Osteocyte (in vitro differentiated cells): ENCODE data around the gene THRB. TPM values are rescaled to one million over a fixed set of nuclear protein-coding genes. Genes with fewer than 3 reads are reported as not detected.
A peak's percentile ranks its signal among the peaks of the same experiment; 100 is the strongest.

Experiments
- DNase-seq: peaks from one replicate; pipeline ENCODE4 v3.0.0; 2021; ENCODE audit warnings: mixed read lengths; ENCODE audit not compliant: unreplicated experiment; ENCODE audit errors: extremely low spot score
- H3K27ac Mint-ChIP-seq: one replicate; pipeline ENCODE4 v1.8.0; 2021; ENCODE audit warnings: mild to moderate bottlenecking, mixed read lengths; ENCODE audit not compliant: unreplicated experiment
- H3K27me3 Mint-ChIP-seq: one replicate; pipeline ENCODE4 v1.8.0; 2021; ENCODE audit warnings: mixed read lengths; ENCODE audit not compliant: unreplicated experiment
- H3K36me3 Mint-ChIP-seq: one replicate; pipeline ENCODE4 v1.8.0; 2021; ENCODE audit warnings: mixed read lengths; ENCODE audit not compliant: unreplicated experiment
- H3K4me1 Mint-ChIP-seq: one replicate; pipeline ENCODE4 v1.8.0; 2021; ENCODE audit warnings: mixed read lengths; ENCODE audit not compliant: unreplicated experiment
- H3K4me3 Mint-ChIP-seq: one replicate; pipeline ENCODE4 v1.8.0; 2021; ENCODE audit warnings: mild to moderate bottlenecking, moderate library complexity, mixed read lengths; ENCODE audit not compliant: unreplicated experiment
- H3K9me3 Mint-ChIP-seq: one replicate; pipeline ENCODE4 v1.8.0; 2021; ENCODE audit warnings: mixed read lengths; ENCODE audit not compliant: unreplicated experiment
- total RNA-seq: library from RNA; stranded (reverse); gene quantifications from 2 replicates; pipeline ENCODE4 v1.2.1, GENCODE V29; 2021
- TF ChIP-seq, protein P1 (sequence below): fragments of 200-600 bp; sonication (generic); IDR thresholded peaks from 2 replicates; pipeline ENCODE4 v1.5.0; 2021; ENCODE audit warnings: antibody characterized with exemption, mild to moderate bottlenecking, moderate library complexity

Gene THRB
- total RNA-seq, 1 donor from 2014 or later = 4.6 TPM

- Mint-ChIP-seq H3K36me3 (peaks cover 4% of the 10 kb centered on the region), H3K27me3 (no peaks in the 10 kb centered on the region), H3K4me1 (peaks cover 48% of the 10 kb centered on the region), H3K27ac (no peak overlapping the region), H3K9me3 (peaks cover 11% of the 10 kb centered on the region), H3K4me3 (no peak overlapping the region)
- TF ChIP-seq, protein P1, sequence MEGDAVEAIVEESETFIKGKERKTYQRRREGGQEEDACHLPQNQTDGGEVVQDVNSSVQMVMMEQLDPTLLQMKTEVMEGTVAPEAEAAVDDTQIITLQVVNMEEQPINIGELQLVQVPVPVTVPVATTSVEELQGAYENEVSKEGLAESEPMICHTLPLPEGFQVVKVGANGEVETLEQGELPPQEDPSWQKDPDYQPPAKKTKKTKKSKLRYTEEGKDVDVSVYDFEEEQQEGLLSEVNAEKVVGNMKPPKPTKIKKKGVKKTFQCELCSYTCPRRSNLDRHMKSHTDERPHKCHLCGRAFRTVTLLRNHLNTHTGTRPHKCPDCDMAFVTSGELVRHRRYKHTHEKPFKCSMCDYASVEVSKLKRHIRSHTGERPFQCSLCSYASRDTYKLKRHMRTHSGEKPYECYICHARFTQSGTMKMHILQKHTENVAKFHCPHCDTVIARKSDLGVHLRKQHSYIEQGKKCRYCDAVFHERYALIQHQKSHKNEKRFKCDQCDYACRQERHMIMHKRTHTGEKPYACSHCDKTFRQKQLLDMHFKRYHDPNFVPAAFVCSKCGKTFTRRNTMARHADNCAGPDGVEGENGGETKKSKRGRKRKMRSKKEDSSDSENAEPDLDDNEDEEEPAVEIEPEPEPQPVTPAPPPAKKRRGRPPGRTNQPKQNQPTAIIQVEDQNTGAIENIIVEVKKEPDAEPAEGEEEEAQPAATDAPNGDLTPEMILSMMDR = no peak
- no peak for DNase-seq
Measured at GRCh38 chr3:24294150-24294549, 200.5 kb downstream of the THRB start.

GRCh38 chr3:24291646-24292045, 203.0 kb downstream of the THRB start:
- TF ChIP-seq, protein P1 = no peak
- Mint-ChIP-seq H3K9me3 (peaks cover 11% of the 10 kb centered on the region), H3K4me1 (peaks cover 56% of the 10 kb centered on the region), H3K4me3 (no peak overlapping the region), H3K36me3 (peaks cover 4% of the 10 kb centered on the region), H3K27ac (no peak overlapping the region), H3K27me3 (no peaks in the 10 kb centered on the region)
- DNase-seq = no peak

GRCh38 chr3:24290596-24290995, 204.1 kb downstream of the THRB start:
- H3K4me1 Mint-ChIP-seq = peaks cover 52% of the 10 kb centered on the region
- no peak overlapping the region for H3K4me3 Mint-ChIP-seq
- no peaks in the 10 kb centered on the region for H3K27me3 Mint-ChIP-seq
- DNase-seq = no peak
- peaks cover 11% of the 10 kb centered on the region for H3K9me3 Mint-ChIP-seq
- TF ChIP-seq, protein P1 = no peak
- H3K36me3 Mint-ChIP-seq = peaks cover 4% of the 10 kb centered on the region
- H3K27ac Mint-ChIP-seq = peak overlapping the region; percentile 83

DNA sequence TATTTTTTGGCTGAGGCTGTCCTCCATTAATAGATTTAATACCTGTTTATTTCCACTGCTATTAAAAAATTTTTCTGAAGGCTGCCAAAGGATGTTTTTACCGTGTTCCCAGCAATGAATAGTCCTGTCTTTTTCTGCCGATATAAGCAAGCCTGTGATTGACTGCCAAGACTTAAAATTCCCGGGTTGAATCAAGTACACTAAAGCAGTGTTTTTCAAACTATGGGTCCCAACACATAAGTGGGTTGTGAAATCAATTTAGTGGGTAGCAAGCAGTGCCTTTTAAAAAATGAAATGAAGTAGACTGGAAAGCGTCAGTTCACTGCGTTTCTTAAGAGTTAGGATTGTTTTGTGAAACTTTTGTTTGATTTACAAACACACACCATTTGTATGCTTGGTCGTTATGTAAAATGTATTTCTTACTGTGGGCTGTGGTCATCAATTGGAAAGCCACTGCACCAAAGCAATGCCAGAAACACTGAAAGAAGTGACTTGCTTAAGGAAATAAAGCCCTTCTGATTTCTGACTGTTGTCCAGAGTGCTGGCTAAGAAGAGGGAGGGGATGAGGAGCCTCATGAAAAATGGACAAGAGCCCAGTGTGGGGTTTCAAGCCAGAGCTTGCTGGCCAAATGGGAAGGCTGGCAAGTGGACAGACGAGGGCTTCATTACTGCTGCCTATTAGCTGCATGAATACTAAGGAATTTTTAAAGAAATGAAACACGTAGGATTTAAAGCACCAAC, 206.0 kb downstream of the THRB start:
- TF ChIP-seq, protein P1 = no peak
- H3K36me3 Mint-ChIP-seq = no peaks in the 10 kb centered on the region
- no peak for DNase-seq
- no peak overlapping the region for H3K27ac Mint-ChIP-seq
- no peaks in the 10 kb centered on the region for H3K9me3 Mint-ChIP-seq
- H3K4me1 Mint-ChIP-seq = peaks cover 52% of the 10 kb centered on the region
- no peak overlapping the region for H3K4me3 Mint-ChIP-seq
- no peaks in the 10 kb centered on the region for H3K27me3 Mint-ChIP-seq

DNA sequence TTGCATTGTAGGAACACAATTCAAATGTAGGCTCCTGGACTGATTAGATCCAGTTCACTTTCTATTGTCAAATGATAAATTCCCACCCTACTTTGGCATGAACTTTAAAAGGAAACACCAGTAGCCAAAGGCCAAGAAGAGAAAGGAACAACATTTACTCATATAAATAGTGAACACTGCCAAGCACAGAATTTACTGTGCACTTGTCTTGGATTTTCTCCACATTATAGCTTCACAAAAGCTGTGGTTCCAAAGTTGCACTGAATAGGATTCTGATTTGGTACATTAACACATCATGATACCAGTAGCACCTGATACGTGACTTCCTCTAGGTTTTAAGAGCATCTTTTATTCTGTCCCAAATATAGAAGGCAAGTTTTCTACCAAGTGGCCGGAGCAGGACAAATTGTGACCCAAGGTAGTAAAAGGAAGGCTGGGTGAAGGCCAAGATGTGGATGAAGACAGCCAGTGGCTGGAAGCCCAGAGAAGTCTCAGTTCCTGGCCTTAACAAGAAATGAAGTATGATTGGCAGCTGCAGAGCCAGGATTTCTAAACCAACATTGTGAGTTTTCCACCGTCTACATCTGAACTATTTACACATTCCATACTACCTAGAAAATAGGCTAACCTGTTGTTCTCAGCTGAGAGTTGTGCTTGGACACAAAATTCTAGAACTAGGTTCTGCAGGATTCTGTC, 206.7 kb downstream of the THRB start:
- Mint-ChIP-seq H3K4me3 (no peak overlapping the region), H3K36me3 (no peaks in the 10 kb centered on the region), H3K4me1 (peaks cover 52% of the 10 kb centered on the region), H3K27me3 (no peaks in the 10 kb centered on the region), H3K9me3 (no peaks in the 10 kb centered on the region), H3K27ac (no peak overlapping the region)
- TF ChIP-seq, protein P1 = no peak
- no peak for DNase-seq
